Measurements from ENCODE around the gene CALB2.

GRCh38 chr16:71343078-71343477 is 15.4 kb upstream of the CALB2 start:
- TF ChIP-seq CTCF (IDR thresholded peaks at IDR 0.05) (no peak), POLR2A (IDR thresholded peaks at IDR 0.05) (no peak)

Data from body of pancreas (tissue), 4 donors.